ENCODE data around the gene STRBP.
A peak's percentile ranks its signal among the peaks of the same experiment; 100 is the strongest.

Gene STRBP

GRCh38 chr9:123268199-123268464 is 254 bp downstream of the STRBP start:
- ATAC-seq (ENCODE audit: insufficient read depth, low read depth), result no peak; the same call in 2 of the 3 replicates
- no peak for TF ChIP-seq EZH2 (IDR thresholded peaks at IDR 0.05; ENCODE audit: borderline replicate concordance, low read depth, low read length, severe bottlenecking)
- peak; percentile 1 for TF ChIP-seq CTCF (IDR thresholded peaks at IDR 0.05; ENCODE audit: borderline replicate concordance, extremely low read depth, low read length, poor library complexity, severe bottlenecking)
- Histone ChIP-seq H3K79me2 (ENCODE audit: insufficient read depth, low read length) (peaks cover 42% of the 10 kb centered on the region), H3K27ac (ENCODE audit: low read length) (peak overlapping the region; percentile 60), H3K27me3 (ENCODE audit: insufficient read depth, low read length, poor library complexity) (no peaks in the 10 kb centered on the region), H3K9ac (ENCODE audit: low read depth, low read length) (peak overlapping the region; percentile 80), H2AFZ (ENCODE audit: low read depth, low read length) (peak overlapping the region; percentile 68), H3K4me2 (ENCODE audit: insufficient read depth, low read length) (peak overlapping the region; percentile 81), H3K4me1 (ENCODE audit: insufficient read depth, low read length) (peaks cover 28% of the 10 kb centered on the region), H3K9me3 (ENCODE audit: insufficient read depth, low read length, severe bottlenecking) (no peaks in the 10 kb centered on the region), H3K36me3 (ENCODE audit: insufficient read depth, low read length) (no peaks in the 10 kb centered on the region), H4K20me1 (ENCODE audit: insufficient read depth, low read length) (peaks cover 20% of the 10 kb centered on the region), H3K4me3 (ENCODE audit: low read depth in 1 of 2, low read length in 2 of 2) (peak overlapping the region; percentile 81 to 85)
- DNase-seq, result no peak

GRCh38 chr9:123267481-123268198 is 746 bp downstream of the STRBP start:
- Histone ChIP-seq H3K36me3 (ENCODE audit: insufficient read depth, low read length) (no peaks in the 10 kb centered on the region), H4K20me1 (ENCODE audit: insufficient read depth, low read length) (peaks cover 25% of the 10 kb centered on the region), H3K4me3 (ENCODE audit: low read depth in 1 of 2, low read length in 2 of 2) (peak overlapping the region; percentile 81 to 85), H2AFZ (ENCODE audit: low read depth, low read length) (peak overlapping the region; percentile 68), H3K9ac (ENCODE audit: low read depth, low read length) (peak overlapping the region; percentile 80), H3K79me2 (ENCODE audit: insufficient read depth, low read length) (peaks cover 47% of the 10 kb centered on the region), H3K4me1 (ENCODE audit: insufficient read depth, low read length) (peaks cover 28% of the 10 kb centered on the region), H3K4me2 (ENCODE audit: insufficient read depth, low read length) (peak overlapping the region; percentile 81), H3K27ac (ENCODE audit: low read length) (peak overlapping the region; percentile 60), H3K27me3 (ENCODE audit: insufficient read depth, low read length, poor library complexity) (no peaks in the 10 kb centered on the region), H3K9me3 (ENCODE audit: insufficient read depth, low read length, severe bottlenecking) (no peaks in the 10 kb centered on the region)
- DNase-seq (peak; percentile 16), ATAC-seq (ENCODE audit: insufficient read depth, low read depth) (no peak)
- TF ChIP-seq EZH2 (IDR thresholded peaks at IDR 0.05; ENCODE audit: borderline replicate concordance, low read depth, low read length, severe bottlenecking), result no peak
- no peak for TF ChIP-seq CTCF (IDR thresholded peaks at IDR 0.05; ENCODE audit: borderline replicate concordance, extremely low read depth, low read length, poor library complexity, severe bottlenecking)

- peak overlapping the region; percentile 80 for H3K9ac ChIP-seq (ENCODE audit: low read depth, low read length)
- no peaks in the 10 kb centered on the region for H3K9me3 ChIP-seq (ENCODE audit: insufficient read depth, low read length, severe bottlenecking)
- ATAC-seq (ENCODE audit: insufficient read depth, low read depth) (no peak), DNase-seq (no peak)
- H2AFZ ChIP-seq (ENCODE audit: low read depth, low read length), result no peak overlapping the region
- peaks cover 54% of the 10 kb centered on the region for H3K79me2 ChIP-seq (ENCODE audit: insufficient read depth, low read length)
- no peaks in the 10 kb centered on the region for H3K36me3 ChIP-seq (ENCODE audit: insufficient read depth, low read length)
- peak overlapping the region in 1 of 2 experiments; percentile 81; a peak in 2 of 4 replicates for H3K4me3 ChIP-seq (ENCODE audit: low read depth in 1 of 2, low read length in 2 of 2)
- peaks cover 33% of the 10 kb centered on the region for H4K20me1 ChIP-seq (ENCODE audit: insufficient read depth, low read length)
- TF ChIP-seq EZH2 (IDR thresholded peaks at IDR 0.05; ENCODE audit: borderline replicate concordance, low read depth, low read length, severe bottlenecking), result no peak
- no peak for TF ChIP-seq CTCF (IDR thresholded peaks at IDR 0.05; ENCODE audit: borderline replicate concordance, extremely low read depth, low read length, poor library complexity, severe bottlenecking)
- peak overlapping the region; percentile 81 for H3K4me2 ChIP-seq (ENCODE audit: insufficient read depth, low read length)
- H3K4me1 ChIP-seq (ENCODE audit: insufficient read depth, low read length), result peaks cover 28% of the 10 kb centered on the region
- no peaks in the 10 kb centered on the region for H3K27me3 ChIP-seq (ENCODE audit: insufficient read depth, low read length, poor library complexity)
- no peak overlapping the region for H3K27ac ChIP-seq (ENCODE audit: low read length)
Measured at GRCh38 chr9:123266655-123267399, 1.6 kb downstream of the STRBP start.
